Left ventricle myocardium superior (tissue), 1 donor: ENCODE results near the gene NXT2. TPM values are rescaled to one million over a fixed set of nuclear protein-coding genes. Genes with fewer than 3 reads are reported as not detected.

ENCODE experiments used
- total RNA-seq: library from RNA; stranded (reverse); fragmentation: NEBNext Ultra II Directional; extraction: Animal tissue kit (Norgen Biotek cat#: 25700); gene quantifications from one replicate; pipeline ENCODE4 v1.2.1, GENCODE V29; 2021
- donor health status: DM: no; HTN: yes; CAD: no; lungs with severe emphysema.

The NXT2 gene
- total RNA-seq, 1 donor from 2014 or later, result 1.5 TPM

Other genes with a start within 250 kb of the NXT2 start
- gene GUCY2F, start 54.8 kb upstream of the NXT2 start, total RNA-seq, result not detected
- gene KCNE5, start 88.3 kb downstream of the NXT2 start, total RNA-seq, result not detected
- gene ACSL4, start 196.4 kb downstream of the NXT2 start, total RNA-seq, result 33.0 TPM